ENCODE measurements around the gene CCL1. TPM values are rescaled to one million over a fixed set of nuclear protein-coding genes. Genes with fewer than 3 reads are reported as not detected.

The CCL1 gene
- polyA plus RNA-seq, 3 donors from 2014 or later, result not detected

- peaks cover 3 to 5% (median 3%) of the 10 kb centered on the region in 3 donors for H3K27me3 Mint-ChIP-seq (ENCODE audit: low read depth in 3 of 3)
- H3K27ac Mint-ChIP-seq, result no peak overlapping the region
- no peak for DNase-seq
- no peaks in the 10 kb centered on the region for H3K9me3 Mint-ChIP-seq
- H3K4me1 Mint-ChIP-seq, result peaks cover 5 to 9% of the 10 kb centered on the region in 2 donors
- H3K4me3 Mint-ChIP-seq, result no peak overlapping the region
- H3K36me3 Mint-ChIP-seq, result no peaks in the 10 kb centered on the region
These were observed 11.4 kb upstream of the CCL1 start for GRCh38 chr17:34374457-34374856.

- peaks cover 1 to 3% (median 3%) of the 10 kb centered on the region in 3 donors for H3K27me3 Mint-ChIP-seq (ENCODE audit: low read depth in 3 of 3)
- H3K4me1 Mint-ChIP-seq, result no peaks in the 10 kb centered on the region
These were observed 8.5 kb upstream of the CCL1 start for GRCh38 chr17:34371405-34372100.

GRCh38 chr17:34370997-34371395 lies 8.0 kb upstream of the CCL1 start:
- H3K27me3 Mint-ChIP-seq (ENCODE audit: low read depth in 3 of 3), result peaks cover 1 to 3% (median 3%) of the 10 kb centered on the region in 3 donors
- H3K4me1 Mint-ChIP-seq, result no peaks in the 10 kb centered on the region
- no peak overlapping the region for H3K27ac Mint-ChIP-seq
- H3K9me3 Mint-ChIP-seq, result no peaks in the 10 kb centered on the region
- no peak overlapping the region for H3K4me3 Mint-ChIP-seq
- no peaks in the 10 kb centered on the region for H3K36me3 Mint-ChIP-seq
- no peak for DNase-seq

More at GRCh38 chr17:34371405-34372100, 8.5 kb upstream of the CCL1 start:
- DNase-seq, result no peak
- no peaks in the 10 kb centered on the region for H3K9me3 Mint-ChIP-seq
- no peak overlapping the region for H3K4me3 Mint-ChIP-seq
- no peak overlapping the region for H3K27ac Mint-ChIP-seq
- no peaks in the 10 kb centered on the region for H3K36me3 Mint-ChIP-seq

- H3K4me1 Mint-ChIP-seq, result peaks cover under 1 to 4% of the 10 kb centered on the region in 2 donors
- no peak for DNase-seq
- peaks cover 0 to 3% (median 0%) of the 10 kb centered on the region in 3 donors for H3K27me3 Mint-ChIP-seq (ENCODE audit: low read depth in 3 of 3)
These were observed 7.5 kb upstream of the CCL1 start for GRCh38 chr17:34370376-34370996.

GRCh38 chr17:34369571-34369970 lies 6.5 kb upstream of the CCL1 start:
- peaks cover 0 to 3% (median 0%) of the 10 kb centered on the region in 3 donors for H3K27me3 Mint-ChIP-seq (ENCODE audit: low read depth in 3 of 3)
- no peaks in the 10 kb centered on the region for H3K9me3 Mint-ChIP-seq
- DNase-seq, result no peak
- H3K36me3 Mint-ChIP-seq, result no peaks in the 10 kb centered on the region
- no peak overlapping the region for H3K4me3 Mint-ChIP-seq
- peaks cover 1 to 9% of the 10 kb centered on the region in 2 donors for H3K4me1 Mint-ChIP-seq
- H3K27ac Mint-ChIP-seq, result no peak overlapping the region

More at GRCh38 chr17:34370376-34370996, 7.5 kb upstream of the CCL1 start:
- H3K9me3 Mint-ChIP-seq, result no peaks in the 10 kb centered on the region
- H3K27ac Mint-ChIP-seq, result no peak overlapping the region
- H3K36me3 Mint-ChIP-seq, result no peaks in the 10 kb centered on the region
- no peak overlapping the region for H3K4me3 Mint-ChIP-seq

GRCh38 chr17:34368946-34369500 lies 6.0 kb upstream of the CCL1 start:
- no peaks in the 10 kb centered on the region for H3K9me3 Mint-ChIP-seq
- no peaks in the 10 kb centered on the region for H3K36me3 Mint-ChIP-seq
- H3K27me3 Mint-ChIP-seq (ENCODE audit: low read depth in 3 of 3), result peaks cover 0 to 3% (median 0%) of the 10 kb centered on the region in 3 donors
- H3K4me1 Mint-ChIP-seq, result peaks cover 1 to 9% of the 10 kb centered on the region in 2 donors
- no peak overlapping the region for H3K27ac Mint-ChIP-seq
- no peak overlapping the region for H3K4me3 Mint-ChIP-seq
- DNase-seq, result no peak

GRCh38 chr17:34368196-34368945 lies 5.3 kb upstream of the CCL1 start:
- peaks cover 1 to 11% of the 10 kb centered on the region in 2 donors for H3K4me1 Mint-ChIP-seq
- H3K27me3 Mint-ChIP-seq (ENCODE audit: low read depth in 3 of 3), result peaks cover 0 to 3% (median 0%) of the 10 kb centered on the region in 3 donors
- no peaks in the 10 kb centered on the region for H3K36me3 Mint-ChIP-seq
- no peaks in the 10 kb centered on the region for H3K9me3 Mint-ChIP-seq
- no peak for DNase-seq
- no peak overlapping the region for H3K27ac Mint-ChIP-seq
- no peak overlapping the region for H3K4me3 Mint-ChIP-seq

- Mint-ChIP-seq H3K9me3 (no peaks in the 10 kb centered on the region), H3K4me1 (peaks cover 5 to 19% of the 10 kb centered on the region in 2 donors), H3K27ac (no peak overlapping the region), H3K27me3 (ENCODE audit: low read depth in 3 of 3) (no peaks in the 10 kb centered on the region), H3K36me3 (no peaks in the 10 kb centered on the region), H3K4me3 (no peak overlapping the region)
- no peak for DNase-seq
These were observed 4.6 kb upstream of the CCL1 start for GRCh38 chr17:34367486-34368195.

- Mint-ChIP-seq H3K4me3 (no peak overlapping the region), H3K9me3 (no peaks in the 10 kb centered on the region), H3K4me1 (peaks cover 5 to 19% of the 10 kb centered on the region in 2 donors)
These were observed 3.6 kb upstream of the CCL1 start for GRCh38 chr17:34366529-34367107.

GRCh38 chr17:34366010-34366409 lies 3.0 kb upstream of the CCL1 start:
- Mint-ChIP-seq H3K27me3 (ENCODE audit: low read depth in 3 of 3) (peaks cover 0 to 2% (median 1%) of the 10 kb centered on the region in 3 donors), H3K27ac (no peak overlapping the region), H3K4me3 (no peak overlapping the region), H3K4me1 (peaks cover 5 to 19% of the 10 kb centered on the region in 2 donors), H3K9me3 (no peaks in the 10 kb centered on the region), H3K36me3 (no peaks in the 10 kb centered on the region)
- DNase-seq, result no peak

More at GRCh38 chr17:34366529-34367107, 3.6 kb upstream of the CCL1 start:
- DNase-seq, result no peak
- no peak overlapping the region for H3K27ac Mint-ChIP-seq
- H3K27me3 Mint-ChIP-seq (ENCODE audit: low read depth in 3 of 3), result peaks cover 0 to 2% (median 1%) of the 10 kb centered on the region in 3 donors
- no peaks in the 10 kb centered on the region for H3K36me3 Mint-ChIP-seq

GRCh38 chr17:34365340-34365739 lies 2.3 kb upstream of the CCL1 start:
- no peak for DNase-seq
- no peaks in the 10 kb centered on the region for H3K9me3 Mint-ChIP-seq
- H3K27me3 Mint-ChIP-seq (ENCODE audit: low read depth in 3 of 3), result peaks cover 0 to 2% (median 1%) of the 10 kb centered on the region in 3 donors
- no peak overlapping the region for H3K27ac Mint-ChIP-seq
- H3K4me1 Mint-ChIP-seq, result peaks cover 5 to 19% of the 10 kb centered on the region in 2 donors
- no peaks in the 10 kb centered on the region for H3K36me3 Mint-ChIP-seq
- no peak overlapping the region for H3K4me3 Mint-ChIP-seq

- Mint-ChIP-seq H3K36me3 (no peaks in the 10 kb centered on the region), H3K27ac (no peak overlapping the region), H3K4me3 (no peak overlapping the region), H3K9me3 (no peaks in the 10 kb centered on the region), H3K4me1 (peaks cover 5 to 19% of the 10 kb centered on the region in 2 donors), H3K27me3 (ENCODE audit: low read depth in 3 of 3) (peaks cover 0 to 2% (median 1%) of the 10 kb centered on the region in 3 donors)
- no peak for DNase-seq
These were observed 1.7 kb upstream of the CCL1 start for GRCh38 chr17:34364751-34365150.

GRCh38 chr17:34361478-34362061 lies 1.5 kb downstream of the CCL1 start:
- DNase-seq, result peak; percentile 25 to 36 (median 35)
- H3K27me3 Mint-ChIP-seq (ENCODE audit: low read depth in 3 of 3), result peaks cover 0 to 3% (median 2%) of the 10 kb centered on the region in 3 donors
- peaks cover 5 to 19% of the 10 kb centered on the region in 2 donors for H3K4me1 Mint-ChIP-seq

More at GRCh38 chr17:34361478-34362061, 1.5 kb downstream of the CCL1 start:
- no peaks in the 10 kb centered on the region for H3K9me3 Mint-ChIP-seq
- H3K4me3 Mint-ChIP-seq, result no peak overlapping the region
- H3K27ac Mint-ChIP-seq, result no peak overlapping the region
- no peaks in the 10 kb centered on the region for H3K36me3 Mint-ChIP-seq

Measured in immature natural killer cell (primary cell).